OCI-LY3 (cell line): Measurements from ENCODE around the gene MED13L.

ENCODE experiments used
- EZH2phosphoT487 ChIP-seq: fragments of 200-600 bp; shearing (Covaris generic); IDR thresholded peaks from 2 replicates; pipeline ENCODE4 v1.6.1; 2018; ENCODE audit warnings: antibody characterized with exemption, mixed run types, low read depth
- TF ChIP-seq, protein P1 (sequence below): fragments of 200-600, 300-600 bp; sonication (generic); IDR thresholded peaks from 2 replicates; pipeline ENCODE4 v1.5.1; 2014; ENCODE audit warnings: antibody characterized with exemption, low read length, low read depth

DNA sequence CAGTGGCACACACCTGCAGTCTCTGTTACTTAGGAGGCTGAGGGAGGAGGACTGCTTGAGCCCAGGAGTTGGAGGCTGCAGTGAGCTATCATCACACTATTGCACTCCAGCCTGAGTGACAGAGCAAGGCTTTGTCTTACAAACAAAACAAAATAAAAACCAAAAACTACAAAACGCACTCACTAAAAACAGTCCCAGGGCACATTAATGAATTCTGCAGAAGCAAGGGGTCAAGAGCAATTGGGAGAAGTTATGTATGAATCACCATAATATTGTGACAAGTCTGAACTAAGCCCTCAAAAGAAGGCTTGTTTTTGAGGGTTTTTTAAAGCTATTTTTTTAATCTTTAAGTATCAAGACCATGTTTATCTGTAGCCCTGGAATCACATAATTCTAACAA is 201.1 kb downstream of the MED13L start:
- TF ChIP-seq, protein P1, sequence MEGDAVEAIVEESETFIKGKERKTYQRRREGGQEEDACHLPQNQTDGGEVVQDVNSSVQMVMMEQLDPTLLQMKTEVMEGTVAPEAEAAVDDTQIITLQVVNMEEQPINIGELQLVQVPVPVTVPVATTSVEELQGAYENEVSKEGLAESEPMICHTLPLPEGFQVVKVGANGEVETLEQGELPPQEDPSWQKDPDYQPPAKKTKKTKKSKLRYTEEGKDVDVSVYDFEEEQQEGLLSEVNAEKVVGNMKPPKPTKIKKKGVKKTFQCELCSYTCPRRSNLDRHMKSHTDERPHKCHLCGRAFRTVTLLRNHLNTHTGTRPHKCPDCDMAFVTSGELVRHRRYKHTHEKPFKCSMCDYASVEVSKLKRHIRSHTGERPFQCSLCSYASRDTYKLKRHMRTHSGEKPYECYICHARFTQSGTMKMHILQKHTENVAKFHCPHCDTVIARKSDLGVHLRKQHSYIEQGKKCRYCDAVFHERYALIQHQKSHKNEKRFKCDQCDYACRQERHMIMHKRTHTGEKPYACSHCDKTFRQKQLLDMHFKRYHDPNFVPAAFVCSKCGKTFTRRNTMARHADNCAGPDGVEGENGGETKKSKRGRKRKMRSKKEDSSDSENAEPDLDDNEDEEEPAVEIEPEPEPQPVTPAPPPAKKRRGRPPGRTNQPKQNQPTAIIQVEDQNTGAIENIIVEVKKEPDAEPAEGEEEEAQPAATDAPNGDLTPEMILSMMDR: no peak
- no peak for TF ChIP-seq EZH2phosphoT487
